B cell (primary cell): ENCODE measurements around the gene PARVB. TPM values are rescaled to one million over a fixed set of nuclear protein-coding genes. Genes with fewer than 3 reads are reported as not detected.

Source experiments
- ATAC-seq: fragments of 200-7000 bp; cut with Tn5 transposase; one replicate; pipeline ENCODE4 v1.10.0; 2021; ENCODE audit warnings: low read depth, mild to moderate bottlenecking, moderate number of reproducible peaks, moderate library complexity
- CTCF ChIA-PET: fragments of 350-600 bp; sonication (Branson Sonifier 250); formaldehyde crosslinking; loops from one replicate; lab custom pipeline; 2021; ENCODE audit warnings: antibody characterized with exemption, inconsistent platforms; lab: Charles Lee
- POLR2A ChIA-PET: fragments of 350-600 bp; sonication (Branson Sonifier 250); formaldehyde crosslinking; loops from one replicate; lab custom pipeline; 2021; ENCODE audit warnings: antibody characterized with exemption; lab: Charles Lee
- DNase-seq: peaks from one replicate; pipeline ENCODE4 v3.0.0; 2013
- H2AFZ ChIP-seq: 2 replicates; pipeline ENCODE4 v1.6.1; 2012; ENCODE audit warnings: mild to moderate bottlenecking, low read depth, low read length; ENCODE audit not compliant: insufficient read depth, poor library complexity, severe bottlenecking
- H3K27ac ChIP-seq, 2 donors: 1 replicate in 1 of 2; 2 replicates in 1 of 2; pipeline ENCODE4 v1.5.1; 2012 to 2013; ENCODE audit warnings: low read length in 2 of 2, mild to moderate bottlenecking in 2 of 2, moderate library complexity in 1 of 2
- H3K27me3 ChIP-seq, 4 experiments: fragments of 200-600 bp in 1 of 4; sonication (generic) in 1 of 4; replicated peaks in 1 of 4; 1 replicate in 2 of 4; 2 replicates in 2 of 4; pipeline versions ENCODE4 v1.6.1 to v1.7.0; 2013 to 2016; ENCODE audit warnings: low read length in 3 of 4, mild to moderate bottlenecking in 2 of 4, mixed read lengths in 1 of 4, moderate library complexity in 1 of 4; ENCODE audit not compliant: insufficient read depth in 4 of 4, control insufficient read depth in 3 of 4; ENCODE audit errors: control extremely low read depth in 1 of 4
- H3K36me3 ChIP-seq, 2 experiments: replicated peaks in 1 of 2; 1 replicate in 1 of 2; 2 replicates in 1 of 2; pipeline versions ENCODE4 v1.6.1 to v1.7.1; 2013; ENCODE audit warnings: low read length in 1 of 2; ENCODE audit not compliant: insufficient read depth in 2 of 2, control insufficient read depth in 1 of 2; ENCODE audit errors: control extremely low read depth in 1 of 2, extremely low read depth in 1 of 2
- H3K4me1 ChIP-seq, 2 donors: fragments of 200-600 bp in 1 of 2; sonication (generic) in 1 of 2; 1 replicate in 1 of 2; 2 replicates in 1 of 2; pipeline versions ENCODE4 v1.5.1 to v1.6.1; 2013 to 2017; ENCODE audit warnings: low read length in 2 of 2; ENCODE audit not compliant: control insufficient read depth in 2 of 2, insufficient read depth in 2 of 2
- H3K4me2 ChIP-seq: replicated peaks from 2 replicates; pipeline ENCODE3; 2012; ENCODE audit warnings: mild to moderate bottlenecking, low read depth, low read length; ENCODE audit not compliant: poor library complexity, severe bottlenecking
- H3K4me3 ChIP-seq, 5 experiments: fragments of 200-600 bp in 1 of 5; sonication (generic) in 1 of 5; 1 replicate in 3 of 5; 2 replicates in 2 of 5; pipeline versions ENCODE4 v1.5.1 to v1.7.0; 2011 to 2016; ENCODE audit warnings: low read length in 4 of 5, mild to moderate bottlenecking in 4 of 5, low read depth in 2 of 5, control low read depth in 1 of 5, moderate library complexity in 1 of 5; ENCODE audit not compliant: insufficient read depth in 1 of 5; ENCODE audit errors: control extremely low read depth in 1 of 5, extremely low read depth in 1 of 5
- H3K79me2 ChIP-seq: fragments of 200-600 bp; sonication (generic); one replicate; pipeline ENCODE4 v1.6.0; 2016; ENCODE audit warnings: low read length; ENCODE audit not compliant: control insufficient read depth, insufficient read depth
- H3K9ac ChIP-seq: fragments of 200-600 bp; sonication (generic); 2 replicates; pipeline ENCODE4 v1.6.1; 2017; ENCODE audit warnings: mild to moderate bottlenecking, low read length, moderate library complexity
- H3K9me3 ChIP-seq, 3 donors: one replicate each; pipeline versions ENCODE4 v1.6.1 to v1.7.1; 2013; ENCODE audit warnings: low read length in 2 of 3; ENCODE audit not compliant: control insufficient read depth in 2 of 3, insufficient read depth in 1 of 3; ENCODE audit errors: control extremely low read depth in 1 of 3
- H4K20me1 ChIP-seq: 2 replicates; pipeline ENCODE4 v1.6.0; 2012; ENCODE audit warnings: mild to moderate bottlenecking, low read length; ENCODE audit not compliant: insufficient read depth, control insufficient read depth, poor library complexity, severe bottlenecking
- H3K27ac Mint-ChIP-seq: one replicate; pipeline ENCODE4 v1.8.0; 2021; ENCODE audit warnings: mixed read lengths
- H3K27me3 Mint-ChIP-seq: one replicate; pipeline ENCODE4 v1.8.0; 2021; ENCODE audit warnings: mixed read lengths
- H3K4me1 Mint-ChIP-seq: one replicate; pipeline ENCODE4 v1.8.0; 2021; ENCODE audit warnings: mixed read lengths
- H3K4me3 Mint-ChIP-seq: one replicate; pipeline ENCODE4 v1.8.0; 2021; ENCODE audit warnings: mixed read lengths
- H3K9me3 Mint-ChIP-seq: one replicate; pipeline ENCODE4 v1.8.0; 2022; ENCODE audit warnings: mixed read lengths; ENCODE audit not compliant: insufficient read depth
- EZH2 ChIP-seq: IDR thresholded peaks from 2 replicates; pipeline ENCODE4 v1.6.1; 2012; ENCODE audit warnings: borderline replicate concordance, low read depth, mild to moderate bottlenecking, moderate library complexity, low read length; ENCODE audit not compliant: insufficient read depth, poor library complexity, severe bottlenecking
- WGBS: methylation state at CpG from one replicate; pipeline ENCODE4 v1.1.5; 2013; ENCODE audit warnings: missing lambda C conversion rate; ENCODE audit not compliant: insufficient coverage; 5-methylcytosine and 5-hydroxymethylcytosine counted together
- intact Hi-C: fragments of 100-400 bp; cut with micrococcal nuclease; formaldehyde crosslinking; loops from one replicate; pipeline ENCODE4 v1.10.0; 2022
- polyA plus RNA-seq: library from polyadenylated mRNA; depleted of rRNA; stranded (reverse); fragments of >200 nt; gene quantifications from 2 replicates; pipeline ENCODE4 v1.2.3, GENCODE V29; 2012
- total RNA-seq, 2 donors: library from RNA; stranded (reverse); fragments of 120-200 nt in 1 of 2; gene quantifications; 1 replicate in 1 of 2; 2 replicates in 1 of 2; pipeline versions ENCODE4 v1.2.3 to v1.2.4, GENCODE V29; 2013 to 2022
- TF ChIP-seq, protein P1 (sequence below): fragments of 200-600 bp; IDR thresholded peaks from one replicate; pipeline ENCODE4 v1.8.0; 2022; ENCODE audit warnings: antibody characterized with exemption, mild to moderate bottlenecking

The PARVB gene
- total and polyA plus RNA-seq, 2 donors (not counting 1 experiment from before 2014, with no cell fraction given): 48.0 to 49.4 TPM

- H3K9me3 ChIP-seq: peaks cover 0 to 2% (median 2%) of the 10 kb centered on the region in 3 donors
- Mint-ChIP-seq H3K4me3 (no peak overlapping the region), H3K4me1 (peaks cover 3% of the 10 kb centered on the region), H3K9me3 (no peaks in the 10 kb centered on the region), H3K27me3 (no peaks in the 10 kb centered on the region), H3K27ac (no peak overlapping the region)
- H2AFZ ChIP-seq: no peak overlapping the region
- no peak overlapping the region for H3K27ac ChIP-seq
- H3K4me1 ChIP-seq: no peaks in the 10 kb centered on the region
- H4K20me1 ChIP-seq: no peaks in the 10 kb centered on the region
- H3K4me3 ChIP-seq: no peak overlapping the region
- WGBS: 94% methylated on average over 16 of the region's 16 CpGs
- CTCF ChIA-PET: no interaction called here
- H3K36me3 ChIP-seq: peaks cover 0 to 32% of the 10 kb centered on the region in 2 experiments
- no peaks in the 10 kb centered on the region for H3K79me2 ChIP-seq
- intact Hi-C loops: no loop called here
- no peaks in the 10 kb centered on the region for H3K27me3 ChIP-seq
- DNase-seq: no peak
- POLR2A ChIA-PET: no interaction called here
- H3K4me2 ChIP-seq: no peak overlapping the region
- TF ChIP-seq, protein P1, sequence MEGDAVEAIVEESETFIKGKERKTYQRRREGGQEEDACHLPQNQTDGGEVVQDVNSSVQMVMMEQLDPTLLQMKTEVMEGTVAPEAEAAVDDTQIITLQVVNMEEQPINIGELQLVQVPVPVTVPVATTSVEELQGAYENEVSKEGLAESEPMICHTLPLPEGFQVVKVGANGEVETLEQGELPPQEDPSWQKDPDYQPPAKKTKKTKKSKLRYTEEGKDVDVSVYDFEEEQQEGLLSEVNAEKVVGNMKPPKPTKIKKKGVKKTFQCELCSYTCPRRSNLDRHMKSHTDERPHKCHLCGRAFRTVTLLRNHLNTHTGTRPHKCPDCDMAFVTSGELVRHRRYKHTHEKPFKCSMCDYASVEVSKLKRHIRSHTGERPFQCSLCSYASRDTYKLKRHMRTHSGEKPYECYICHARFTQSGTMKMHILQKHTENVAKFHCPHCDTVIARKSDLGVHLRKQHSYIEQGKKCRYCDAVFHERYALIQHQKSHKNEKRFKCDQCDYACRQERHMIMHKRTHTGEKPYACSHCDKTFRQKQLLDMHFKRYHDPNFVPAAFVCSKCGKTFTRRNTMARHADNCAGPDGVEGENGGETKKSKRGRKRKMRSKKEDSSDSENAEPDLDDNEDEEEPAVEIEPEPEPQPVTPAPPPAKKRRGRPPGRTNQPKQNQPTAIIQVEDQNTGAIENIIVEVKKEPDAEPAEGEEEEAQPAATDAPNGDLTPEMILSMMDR: no peak
- TF ChIP-seq EZH2: no peak
- no peak for ATAC-seq
- no peak overlapping the region for H3K9ac ChIP-seq
Measured at GRCh38 chr22:44142421-44143104, 118.5 kb downstream of the PARVB start.

GRCh38 chr22:44143105-44143474, 119.0 kb downstream of the PARVB start:
- no peak overlapping the region for H3K4me2 ChIP-seq
- no peak overlapping the region for H3K4me3 ChIP-seq
- H3K9me3 ChIP-seq: no peaks in the 10 kb centered on the region
- no peaks in the 10 kb centered on the region for H3K27me3 ChIP-seq
- Mint-ChIP-seq H3K4me3 (no peak overlapping the region), H3K9me3 (no peaks in the 10 kb centered on the region), H3K4me1 (peaks cover 3% of the 10 kb centered on the region), H3K27me3 (no peaks in the 10 kb centered on the region), H3K27ac (no peak overlapping the region)
- H2AFZ ChIP-seq: no peak overlapping the region
- no peak overlapping the region for H3K9ac ChIP-seq
- ChIA-PET POLR2A (no interaction called here), CTCF (no interaction called here)
- H3K27ac ChIP-seq: no peak overlapping the region
- ATAC-seq (no peak), DNase-seq (no peak)
- no peak for TF ChIP-seq EZH2
- WGBS: 90% methylated on average over 4 of the region's 4 CpGs
- peaks cover 0 to 28% of the 10 kb centered on the region in 2 experiments for H3K36me3 ChIP-seq
- intact Hi-C loops: no loop called here
- no peaks in the 10 kb centered on the region for H3K4me1 ChIP-seq
- no peaks in the 10 kb centered on the region for H3K79me2 ChIP-seq
- H4K20me1 ChIP-seq: no peaks in the 10 kb centered on the region
